ENCODE data around the gene SH2D2A. TPM values are rescaled to one million over a fixed set of nuclear protein-coding genes. Genes with fewer than 3 reads are reported as not detected.

Gene SH2D2A
- total RNA-seq, 2 experiments from 2014 or later, result 51.6 to 51.8 TPM

- Histone ChIP-seq H3K4me1 (ENCODE audit: insufficient read depth, low read length) (peaks cover 30% of the 10 kb centered on the region), H3K4me3 (ENCODE audit: low read length) (peak overlapping the region; percentile 37), H3K27me3 (ENCODE audit: control insufficient read depth in 1 of 2, insufficient read depth in 2 of 2, low read length in 2 of 2) (peaks cover 11% of the 10 kb centered on the region in 2 experiments), H3K27ac (ENCODE audit: low read depth in 1 of 2, low read length in 2 of 2) (no peak overlapping the region), H3K36me3 (ENCODE audit: insufficient read depth, low read length) (no peaks in the 10 kb centered on the region), H3K9me3 (ENCODE audit: control insufficient read depth in 1 of 2, insufficient read depth in 1 of 2, low read length in 2 of 2) (peaks cover 0 to 10% of the 10 kb centered on the region in 2 experiments)
- ChIA-PET CTCF (interaction anchor here (1.3 to 2.3 kb wide), 5 partner anchors 8 to 79 kb away, joined by 4 to 11 read pairs (median 7); no protein-coding TSS in a partner anchor), POLR2A (interaction anchor here (0.6 to 3.8 kb wide), 4 partner anchors 11 to 915 kb away, joined by 3 to 20 read pairs (median 8); partner anchors contain the start of genes INSRR, MRPL24, NTRK1 and SH2D2A)
- intact Hi-C loops (cut with DNase I, micrococcal nuclease), result loop anchor here (5.0 kb wide), 1 partner anchor 37 kb away; no protein-coding TSS in a partner anchor
- Mint-ChIP-seq H3K27ac (peak overlapping the region; percentile 37), H3K27me3 (peaks cover 38% of the 10 kb centered on the region), H3K36me3 (ENCODE audit: low read depth) (no peaks in the 10 kb centered on the region), H3K4me1 (ENCODE audit: low read depth) (peaks cover 42% of the 10 kb centered on the region), H3K9me3 (no peaks in the 10 kb centered on the region), H3K4me3 (peak overlapping the region; percentile 70)
- DNase-seq (no peak), ATAC-seq (ENCODE audit: poor library complexity) (peak; percentile 4)
- no peak for TF ChIP-seq CTCF (IDR thresholded peaks at IDR 0.05)
These were observed 32.5 kb upstream of the SH2D2A start for GRCh38 chr1:156849151-156849496.

- peak; percentile 56 to 92 (median 72) for DNase-seq
- Histone ChIP-seq H3K27me3 (ENCODE audit: control insufficient read depth in 1 of 2, insufficient read depth in 2 of 2, low read length in 2 of 2) (peaks cover 16% of the 10 kb centered on the region in 2 experiments), H3K36me3 (ENCODE audit: insufficient read depth, low read length) (no peaks in the 10 kb centered on the region), H3K4me3 (ENCODE audit: low read length) (peak overlapping the region; percentile 37), H3K27ac (ENCODE audit: low read depth in 1 of 2, low read length in 2 of 2) (no peak overlapping the region), H3K4me1 (ENCODE audit: insufficient read depth, low read length) (peaks cover 30% of the 10 kb centered on the region), H3K9me3 (ENCODE audit: control insufficient read depth in 1 of 2, insufficient read depth in 1 of 2, low read length in 2 of 2) (peaks cover 0 to 8% of the 10 kb centered on the region in 2 experiments)
- ATAC-seq (ENCODE audit: poor library complexity), result peak; percentile 86
- TF ChIP-seq CTCF (IDR thresholded peaks at IDR 0.05), result no peak
- Mint-ChIP-seq H3K9me3 (no peaks in the 10 kb centered on the region), H3K27ac (peak overlapping the region; percentile 37), H3K36me3 (ENCODE audit: low read depth) (no peaks in the 10 kb centered on the region), H3K27me3 (peaks cover 43% of the 10 kb centered on the region), H3K4me1 (ENCODE audit: low read depth) (peaks cover 46% of the 10 kb centered on the region), H3K4me3 (peak overlapping the region; percentile 70)
- CTCF ChIA-PET, result interaction anchor here (1.1 to 2.3 kb wide), 6 partner anchors 9 to 79 kb away, joined by 3 to 11 read pairs (median 6); no protein-coding TSS in a partner anchor
- intact Hi-C loops (cut with DNase I, micrococcal nuclease), result loop anchor here (5.0 kb wide), 1 partner anchor 36 kb away; no protein-coding TSS in a partner anchor
- POLR2A ChIA-PET, result interaction anchor here (0.6 to 3.8 kb wide), 5 partner anchors 10 to 914 kb away, joined by 3 to 20 read pairs (median 5); partner anchors contain the start of genes INSRR, MRPL24, NTRK1 and SH2D2A
These were observed 32.0 kb upstream of the SH2D2A start for GRCh38 chr1:156848461-156849150.

GRCh38 chr1:156847591-156848460 is 31.2 kb upstream of the SH2D2A start:
- TF ChIP-seq CTCF (IDR thresholded peaks at IDR 0.05), result no peak
- ChIA-PET CTCF (interaction anchor here (1.1 to 2.3 kb wide), 6 partner anchors 9 to 80 kb away, joined by 3 to 11 read pairs (median 6); no protein-coding TSS in a partner anchor), POLR2A (interaction anchor here (0.8 to 3.8 kb wide), 4 partner anchors 9 to 107 kb away, joined by 3 to 20 read pairs (median 8); partner anchors contain the start of genes INSRR, MRPL24, NTRK1 and SH2D2A)
- H3K4me1 ChIP-seq (ENCODE audit: insufficient read depth, low read length), result peaks cover 30% of the 10 kb centered on the region
- ATAC-seq (ENCODE audit: poor library complexity), result no peak
- intact Hi-C loops (cut with DNase I, micrococcal nuclease), result loop anchor here (5.0 kb wide), 1 partner anchor 36 kb away; no protein-coding TSS in a partner anchor
- Mint-ChIP-seq H3K27me3 (peaks cover 51% of the 10 kb centered on the region), H3K4me3 (no peak overlapping the region), H3K36me3 (ENCODE audit: low read depth) (no peaks in the 10 kb centered on the region), H3K27ac (no peak overlapping the region), H3K9me3 (no peaks in the 10 kb centered on the region), H3K4me1 (ENCODE audit: low read depth) (peaks cover 46% of the 10 kb centered on the region)
- H3K27ac ChIP-seq (ENCODE audit: low read depth in 1 of 2, low read length in 2 of 2), result no peak overlapping the region
- H3K36me3 ChIP-seq (ENCODE audit: insufficient read depth, low read length), result no peaks in the 10 kb centered on the region
- no peak overlapping the region for H3K4me3 ChIP-seq (ENCODE audit: low read length)
- DNase-seq, result no peak
- peaks cover 0 to 8% of the 10 kb centered on the region in 2 experiments for H3K9me3 ChIP-seq (ENCODE audit: control insufficient read depth in 1 of 2, insufficient read depth in 1 of 2, low read length in 2 of 2)
- H3K27me3 ChIP-seq (ENCODE audit: control insufficient read depth in 1 of 2, insufficient read depth in 2 of 2, low read length in 2 of 2), result peaks cover 24% of the 10 kb centered on the region in 2 experiments

Measured in CD4-positive, alpha-beta T cell (primary cell).